Activated naive CD4-positive, alpha-beta T cell treated with Interleukin-2 at 50 U/mL for 16 hours (primary cell): ENCODE results near the gene PRKN.

Source experiments
- DNase-seq: peaks from one replicate; pipeline ENCODE4 v3.0.0-alpha.2; 2020

PRKN gene

GRCh38 chr6:161458201-161458951 is 1269.2 kb downstream of the PRKN start:
- DNase-seq: no peak

GRCh38 chr6:161455848-161456247 is 1271.7 kb downstream of the PRKN start:
- no peak for DNase-seq

DNA sequence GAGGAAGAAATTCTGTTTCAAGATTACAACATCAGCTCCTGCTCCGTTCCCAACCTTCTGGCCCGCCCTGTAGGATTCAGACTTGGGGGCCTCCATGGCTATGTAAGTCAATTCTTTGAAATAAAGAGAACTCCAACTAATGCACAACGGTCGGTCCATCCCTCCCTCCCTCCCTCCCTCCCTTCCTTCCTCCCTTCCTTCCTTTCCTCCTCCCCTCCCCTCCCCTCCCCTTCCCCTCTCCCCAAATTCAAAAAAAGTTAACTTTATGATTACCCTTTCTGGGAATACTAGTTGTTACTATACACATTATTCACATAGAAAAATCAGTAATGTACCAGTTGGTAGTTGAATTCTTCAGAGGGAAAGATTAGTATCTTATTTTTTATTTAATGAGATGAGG is 1274.0 kb downstream of the PRKN start:
- DNase-seq: no peak

GRCh38 chr6:161452241-161452640 is 1275.3 kb downstream of the PRKN start:
- no peak for DNase-seq

DNA sequence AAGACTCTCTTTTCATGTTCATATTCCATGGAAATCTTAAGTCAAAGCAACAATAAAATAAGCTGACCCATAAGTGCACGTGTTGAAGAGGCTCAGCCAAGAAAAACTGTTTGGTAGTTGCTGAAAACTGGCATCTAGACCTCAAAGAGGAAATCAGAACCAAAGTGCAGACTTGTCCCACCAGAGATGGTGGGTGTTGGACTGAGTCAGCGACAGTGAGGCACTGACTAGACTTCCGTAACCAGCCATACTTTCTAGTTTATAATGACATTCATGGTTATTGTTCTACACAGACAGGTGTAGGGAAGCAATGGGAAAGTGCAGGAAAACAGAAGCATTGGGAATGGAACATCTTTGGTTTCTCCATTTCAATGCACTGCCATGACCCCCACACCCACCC is 1278.0 kb downstream of the PRKN start:
- no peak for DNase-seq

- no peak for DNase-seq
These were observed 1280.6 kb downstream of the PRKN start for GRCh38 chr6:161446949-161447348.

GRCh38 chr6:161446296-161446925 is 1281.2 kb downstream of the PRKN start:
- DNase-seq: no peak

DNA sequence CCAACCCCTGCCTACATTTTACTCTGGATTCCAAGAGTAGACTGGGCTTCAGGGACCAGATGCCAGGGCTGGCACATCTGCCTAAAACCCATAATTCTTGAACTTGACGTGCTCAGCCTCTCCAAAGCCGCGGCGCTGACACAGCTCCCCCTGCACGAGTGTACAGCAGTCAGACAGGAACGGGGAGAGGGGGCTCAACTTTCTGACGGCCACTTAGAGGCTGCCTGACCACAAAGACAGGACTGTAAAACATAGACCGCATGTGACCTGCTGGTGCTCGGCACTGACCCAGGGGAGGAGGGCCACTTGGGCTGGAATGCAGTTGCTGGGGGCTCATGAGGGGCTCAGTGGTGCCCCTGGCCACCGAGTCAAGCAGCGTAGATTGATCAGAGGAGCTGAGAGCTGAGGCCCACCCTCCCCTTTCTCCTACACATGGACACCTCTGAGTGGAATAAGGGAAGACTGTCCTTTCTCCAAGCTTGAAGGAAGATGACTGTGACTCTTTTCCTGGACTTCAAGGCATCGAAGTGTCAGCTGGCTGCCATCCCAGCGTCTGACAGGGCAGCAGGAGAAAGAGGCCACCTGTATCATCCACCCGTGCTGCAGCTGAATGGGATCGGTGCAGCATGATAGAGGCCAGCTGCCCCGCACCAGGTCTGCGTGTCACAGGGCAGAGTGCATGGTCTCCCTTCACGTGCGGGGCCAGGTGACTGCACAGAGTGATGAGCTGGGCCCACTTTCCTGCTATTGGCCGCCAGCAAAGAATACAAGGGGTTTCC is 1282.4 kb downstream of the PRKN start:
- no peak for DNase-seq

- peak; percentile 5 for DNase-seq
These were observed 1283.1 kb downstream of the PRKN start for GRCh38 chr6:161444464-161444863.

GRCh38 chr6:161443848-161444247 is 1283.7 kb downstream of the PRKN start:
- DNase-seq: no peak

- DNase-seq: no peak
These were observed 1285.1 kb downstream of the PRKN start for GRCh38 chr6:161442420-161442819.

DNA sequence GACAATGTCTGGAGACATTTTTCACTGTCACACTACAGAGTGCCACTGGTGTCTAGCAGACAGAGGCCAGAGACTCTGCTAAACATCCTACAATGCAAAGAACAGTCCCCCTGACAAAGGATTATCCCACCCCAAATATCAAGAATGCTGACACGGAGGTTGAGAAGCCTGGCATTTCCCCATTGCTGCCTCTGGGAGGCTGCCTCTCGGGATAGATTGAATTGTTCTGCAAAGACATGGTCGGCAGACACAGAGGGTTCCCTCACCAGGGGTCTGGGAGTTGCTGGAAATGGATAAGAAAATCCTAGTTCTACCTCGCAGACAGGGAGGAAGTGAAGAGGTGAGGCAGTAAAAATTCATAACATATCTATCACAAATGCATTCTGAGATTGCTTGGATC is 1287.3 kb downstream of the PRKN start:
- DNase-seq: no peak

- DNase-seq: no peak
These were observed 1288.5 kb downstream of the PRKN start for GRCh38 chr6:161439093-161439492.

DNA sequence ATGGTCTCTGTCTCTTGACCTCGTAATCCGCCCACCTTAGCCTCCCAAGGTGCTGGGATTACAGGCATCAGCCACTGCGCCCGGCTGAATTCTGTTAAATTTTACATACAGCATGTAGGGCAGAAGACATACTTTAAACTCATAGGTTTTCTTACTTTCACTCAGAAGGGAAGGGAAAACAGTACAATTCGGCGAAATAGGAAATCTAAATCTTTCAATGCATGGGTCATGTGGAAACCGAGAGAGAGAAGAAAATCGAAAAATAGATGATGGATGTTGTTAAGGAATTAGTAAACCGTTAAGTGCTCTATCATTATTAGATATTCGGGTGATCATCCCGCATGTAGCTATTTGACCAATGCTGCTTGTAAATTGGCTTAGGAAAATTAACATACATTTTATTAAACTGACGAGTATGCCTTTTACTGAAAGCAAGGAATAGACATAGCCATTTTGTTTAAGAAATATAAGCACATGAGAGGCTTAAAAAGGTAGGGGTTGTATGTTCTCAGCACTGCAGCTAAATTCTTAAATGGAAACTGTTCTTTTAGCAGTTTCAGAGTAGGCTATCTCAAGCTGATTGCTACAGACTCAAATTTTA is 1289.0 kb downstream of the PRKN start:
- DNase-seq: no peak

- no peak for DNase-seq
These were observed 1289.7 kb downstream of the PRKN start for GRCh38 chr6:161437851-161438250.

DNA sequence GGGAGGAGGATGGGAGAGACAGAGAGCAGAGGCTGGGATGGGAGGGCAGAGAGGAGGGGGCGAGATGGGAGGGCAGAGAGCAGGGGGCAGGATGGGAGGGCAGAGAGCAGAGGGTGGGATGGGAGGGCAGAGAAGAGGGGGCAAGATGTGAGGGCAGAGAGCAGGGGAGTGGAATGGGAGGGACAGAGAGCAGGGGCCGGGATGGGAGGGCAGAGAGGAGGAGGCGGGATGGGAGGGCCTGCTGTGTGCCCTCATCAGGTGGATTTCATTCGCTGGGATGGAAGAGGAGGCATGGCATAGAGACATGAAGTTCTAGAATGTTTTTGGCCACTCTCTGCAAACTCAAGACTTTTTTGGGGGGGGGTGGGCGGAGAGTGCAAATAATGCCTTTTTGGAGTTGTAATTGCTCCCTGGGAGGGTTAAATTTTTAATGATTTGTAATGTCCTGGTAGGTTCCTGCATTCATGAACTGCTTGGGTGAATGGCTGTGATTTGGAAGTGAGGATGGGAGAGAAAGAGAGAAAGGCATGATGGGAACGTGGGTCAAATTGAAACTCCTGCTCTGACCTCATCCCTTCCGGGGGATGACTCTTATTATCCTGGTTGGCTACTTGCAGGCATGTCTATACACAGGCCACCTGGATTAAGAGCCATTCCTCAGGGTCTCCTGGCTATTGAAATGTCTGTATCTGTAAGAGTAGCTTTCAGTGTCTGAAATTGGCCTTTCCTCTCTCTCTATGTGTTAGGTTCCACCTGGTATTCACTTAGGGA is 1291.3 kb downstream of the PRKN start:
- no peak for DNase-seq

DNA sequence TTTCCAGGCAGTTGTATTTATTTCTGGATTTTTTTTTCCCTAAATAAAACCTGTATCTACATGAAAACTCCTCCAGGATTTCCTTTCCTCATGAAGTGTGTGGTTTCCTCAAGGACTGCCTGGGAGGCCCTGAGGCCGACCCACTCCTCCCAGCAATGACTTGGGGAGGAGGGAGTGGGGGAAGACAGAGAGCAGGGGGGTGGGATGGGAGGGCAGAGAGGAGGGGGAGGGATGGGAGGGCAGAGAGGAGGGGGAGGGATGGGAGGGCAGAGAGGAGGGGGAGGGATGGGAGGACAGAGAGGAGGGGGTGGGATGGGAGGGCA is 1291.9 kb downstream of the PRKN start:
- DNase-seq: no peak

DNA sequence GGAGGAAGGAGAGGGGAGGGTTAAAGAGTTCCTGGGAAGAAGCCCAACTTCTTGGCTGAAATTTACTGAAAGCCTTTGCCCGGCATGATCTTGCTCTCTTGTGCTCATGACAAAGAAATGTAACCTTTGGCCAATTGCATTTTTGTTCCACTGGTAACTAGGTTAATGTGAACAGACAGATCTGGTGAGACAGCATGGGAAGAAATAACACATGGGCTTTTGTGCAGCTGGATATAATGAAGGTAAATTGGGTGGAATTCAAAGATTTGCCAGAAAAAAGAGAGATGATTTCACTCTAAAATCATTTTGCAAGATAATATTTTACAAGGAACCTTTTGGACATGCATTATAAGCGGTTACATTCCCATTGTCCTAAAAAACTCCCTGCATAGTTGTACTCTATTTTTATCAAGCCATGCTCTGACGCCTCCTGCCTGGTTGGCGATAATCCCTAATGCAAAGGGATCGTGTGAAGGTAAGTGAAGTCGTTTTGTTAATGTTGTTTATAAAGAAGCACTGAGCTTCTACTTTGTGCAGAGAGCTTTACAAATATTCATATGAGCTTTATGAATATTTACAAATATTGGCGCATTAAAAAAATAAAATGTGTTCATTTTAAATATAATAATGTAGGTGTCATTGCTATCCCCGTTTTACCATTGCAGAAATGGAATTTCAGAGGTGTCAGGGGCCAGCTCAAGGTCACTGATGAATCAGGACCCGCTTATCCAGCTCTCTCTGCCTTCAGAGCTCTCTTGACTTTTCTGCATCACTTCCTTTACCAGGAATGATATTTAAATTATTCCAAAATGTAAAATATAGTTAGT is 1292.4 kb downstream of the PRKN start:
- DNase-seq: no peak

DNA sequence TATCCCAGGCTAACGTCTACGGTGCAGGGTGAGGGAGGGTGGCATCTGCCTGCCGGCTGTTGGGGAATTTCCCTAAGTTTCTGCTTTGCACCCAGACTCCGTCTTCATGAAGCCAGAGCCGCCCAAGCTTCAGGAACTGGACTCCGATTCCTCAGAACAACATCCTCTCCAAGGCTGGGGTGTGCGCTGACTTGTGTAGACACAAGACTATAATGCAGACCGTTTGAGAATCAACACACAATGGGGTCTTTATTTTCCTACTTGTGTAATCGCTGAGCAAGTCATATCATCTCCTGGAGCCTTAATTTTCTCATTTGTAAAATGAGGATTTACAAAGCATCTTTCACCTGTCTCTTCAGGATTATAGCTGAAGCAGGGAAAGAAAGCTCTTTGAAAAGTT is 1293.2 kb downstream of the PRKN start:
- DNase-seq: no peak

DNA sequence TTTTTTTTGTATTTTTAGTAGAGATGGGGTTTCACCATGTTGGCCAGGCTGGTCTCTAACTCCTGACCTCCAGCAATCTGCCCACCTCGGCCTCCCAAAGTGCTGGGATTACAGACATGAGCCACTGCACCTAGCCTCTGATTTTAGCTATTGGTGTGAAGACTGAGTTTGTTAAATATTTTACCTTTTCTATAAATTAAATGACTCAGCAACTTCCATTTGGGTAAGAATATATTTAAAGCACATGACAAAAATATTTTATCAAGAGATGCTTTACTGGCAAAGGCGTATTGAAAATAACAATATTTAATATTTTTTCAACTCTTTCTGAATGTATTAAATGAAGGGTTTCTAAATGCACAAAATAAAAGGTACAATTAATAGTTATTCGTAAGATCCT is 1295.0 kb downstream of the PRKN start:
- DNase-seq: no peak

- DNase-seq: no peak
These were observed 1297.6 kb downstream of the PRKN start for GRCh38 chr6:161429921-161430490.

DNA sequence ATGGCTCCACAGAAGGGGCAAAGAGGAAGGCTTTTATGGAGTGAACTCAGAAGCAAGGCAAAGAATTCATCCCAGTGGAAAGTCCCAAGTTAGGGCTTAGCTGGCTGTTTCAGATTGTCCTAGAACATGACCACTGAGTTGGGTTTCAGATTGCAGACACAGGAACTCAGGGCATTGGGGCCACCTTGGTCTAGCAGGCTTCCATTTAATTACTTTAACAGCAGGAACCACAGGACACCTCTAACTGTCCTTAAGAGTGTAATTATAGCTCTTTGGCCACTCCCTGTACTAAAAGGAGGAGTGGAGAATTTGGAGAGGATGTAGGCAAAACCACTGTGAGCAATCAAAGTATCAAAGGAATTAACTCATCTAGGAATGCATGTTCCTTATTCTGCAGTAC is 1303.1 kb downstream of the PRKN start:
- DNase-seq: no peak
